Stimulated activated CD8-positive, alpha-beta memory T cell treated with anti-CD3 and anti-CD28 coated beads, Interleukin-15, amount 100 ng/mL, for 4 hours (primary cell): ENCODE measurements around the gene GRAMD1A.
"Not testable (repeated sequence)": the region's sequence is repeated elsewhere in the genome, so short reads cannot be mapped to it uniquely, and the experiment has no call there.

ENCODE experiments used
- DNase-seq, 2 donors: peaks; one replicate each; pipeline ENCODE4 v3.0.0-alpha.2; 2020; ENCODE audit warnings: low read depth in 2 of 2

Gene GRAMD1A

DNA sequence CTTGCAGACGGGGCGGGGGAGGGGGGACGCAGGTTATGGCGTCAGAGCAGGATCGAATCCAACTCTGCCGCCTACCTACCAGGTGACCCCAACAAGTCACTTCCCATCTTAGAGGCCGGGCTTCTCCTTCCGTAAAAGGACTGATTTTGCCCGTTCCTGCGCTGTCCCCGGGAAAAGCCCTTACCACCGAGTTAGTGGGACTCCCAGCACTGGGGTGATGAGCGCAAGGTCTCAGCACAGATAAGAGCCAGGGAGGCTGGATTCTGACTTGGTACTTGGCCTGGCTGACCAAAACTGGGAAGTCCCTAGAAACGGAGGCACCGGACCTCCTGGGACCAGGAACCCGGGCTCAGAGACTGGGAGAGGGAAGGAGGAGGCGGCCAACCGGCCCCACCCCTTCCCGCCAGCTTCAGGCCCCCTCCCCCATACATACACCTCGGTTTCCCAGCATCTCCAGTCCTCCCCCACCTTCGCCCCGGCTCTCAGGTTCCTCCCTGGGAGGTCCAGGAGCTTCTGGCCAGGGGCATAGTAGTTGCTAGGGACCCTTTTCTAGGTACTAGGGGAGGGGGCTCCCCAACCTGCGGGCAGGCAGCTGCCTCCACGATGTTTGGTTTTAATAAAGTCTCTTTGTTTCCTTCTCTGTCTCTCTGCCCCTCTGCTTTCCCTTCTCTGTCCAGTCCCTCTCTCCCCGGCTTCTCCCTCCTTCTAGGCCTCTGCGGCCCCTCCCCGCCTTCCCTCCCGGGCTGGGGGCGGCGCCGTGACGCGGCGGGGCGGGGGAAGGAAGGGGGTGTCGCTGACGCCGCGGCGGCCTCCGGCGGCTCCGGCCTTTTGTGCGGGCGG lies at the start of gene GRAMD1A:
TSS of gene GRAMD1A (plus strand) at position 826 of the 840 bp plus-strand sequence. CDS start 156 bp downstream, outside the sequence.
- DNase-seq: peak; percentile 32 to 46

DNA sequence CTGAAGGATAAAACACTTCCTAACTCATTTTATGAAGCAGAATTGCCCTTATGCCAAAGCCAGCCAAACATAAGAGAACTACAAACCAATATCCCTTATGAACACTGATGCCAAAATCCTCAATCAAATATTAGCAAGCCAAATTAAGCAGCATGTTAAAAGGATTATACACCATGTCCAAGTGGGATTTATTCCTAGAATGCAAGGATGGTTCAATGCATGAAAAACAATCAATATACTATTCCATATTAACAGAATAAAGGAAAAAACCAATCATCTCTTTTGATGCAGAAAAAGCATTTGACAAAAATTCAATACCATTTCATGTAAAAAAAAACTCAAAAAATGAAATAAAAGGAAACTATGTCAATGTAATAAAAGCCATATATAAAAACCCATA lies 47.0 kb upstream of the GRAMD1A start:
- DNase-seq: no peak

- no peak for DNase-seq
These were observed 42.0 kb upstream of the GRAMD1A start for GRCh38 chr19:34957830-34958751.

DNA sequence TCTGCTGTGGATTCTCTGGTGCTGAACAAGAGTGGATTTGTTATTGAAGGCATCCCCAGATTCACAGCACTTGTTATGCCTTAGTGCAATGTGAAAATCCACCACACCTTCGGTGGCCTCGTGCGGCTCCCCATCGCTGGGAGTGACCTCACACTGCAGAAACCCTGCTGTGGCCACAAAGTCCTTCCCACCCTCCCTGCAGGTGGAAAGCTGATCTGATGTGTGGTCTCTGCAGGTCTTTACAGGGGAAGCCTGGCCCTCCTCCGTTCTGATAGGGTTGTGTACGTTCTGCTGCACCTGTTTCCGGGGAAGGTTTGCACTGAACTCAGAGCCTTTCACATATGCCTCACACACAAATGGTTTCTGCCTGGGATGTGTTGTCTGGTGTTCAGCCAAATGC lies 41.1 kb upstream of the GRAMD1A start:
- DNase-seq: no peak

GRCh38 chr19:34960103-34960805 lies 39.9 kb upstream of the GRAMD1A start:
- no peak for DNase-seq

- DNase-seq: no peak
These were observed 39.0 kb upstream of the GRAMD1A start for GRCh38 chr19:34960940-34961679.

GRCh38 chr19:34961775-34962686 lies 38.1 kb upstream of the GRAMD1A start:
- no peak for DNase-seq

DNA sequence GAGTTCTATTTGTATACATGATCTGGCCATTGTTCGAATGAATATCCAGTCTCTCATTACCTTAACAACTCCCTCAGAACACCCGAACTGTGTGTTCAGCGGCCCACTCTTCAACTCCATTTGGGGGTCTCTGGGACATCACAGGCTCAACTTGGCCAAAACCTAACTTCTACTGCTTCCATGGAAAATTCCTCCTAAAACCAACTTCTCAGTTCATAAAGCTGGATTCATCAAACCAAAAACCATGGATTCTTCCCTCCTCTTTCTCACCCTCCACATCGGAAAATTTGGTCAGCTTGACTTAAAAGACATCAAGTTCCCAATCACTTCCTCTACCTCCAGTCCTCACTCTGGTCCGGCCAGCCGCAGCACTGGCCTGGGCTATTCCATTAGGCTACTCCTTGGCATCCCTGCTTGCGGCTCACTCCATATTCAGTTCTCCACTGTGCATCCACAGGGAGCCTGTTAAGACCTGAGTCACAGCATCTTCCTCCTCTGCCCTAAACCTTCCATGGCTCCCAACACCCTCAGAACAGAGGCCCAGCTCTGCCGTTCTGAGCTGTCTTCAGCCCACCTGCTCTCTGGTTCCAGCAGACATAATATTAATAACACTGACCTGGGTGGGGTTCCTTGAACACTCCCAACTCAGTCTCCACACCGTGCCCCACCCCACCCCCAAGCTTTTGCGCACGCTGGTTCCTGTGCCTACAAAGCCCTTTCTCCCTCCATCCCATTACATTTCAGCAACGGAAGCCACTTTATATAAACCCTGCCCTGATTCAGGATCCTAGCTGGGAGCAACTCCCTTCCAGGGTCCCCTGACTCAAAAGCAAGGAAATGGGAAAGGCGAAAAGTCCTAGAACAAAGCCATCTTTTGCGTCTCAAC lies 37.2 kb upstream of the GRAMD1A start:
- no peak for DNase-seq

GRCh38 chr19:34963573-34964406 lies 36.3 kb upstream of the GRAMD1A start, which contains the start of gene ZNF792:
TSS of gene ZNF792 (minus strand) at chr19:34964229. CDS start at chr19:34963662, 567 bp downstream.
- peak in 1 of 2 donors; percentile 26 for DNase-seq

GRCh38 chr19:34964598-34964997 lies 35.5 kb upstream of the GRAMD1A start:
- no peak for DNase-seq

GRCh38 chr19:34965505-34965904 lies 34.6 kb upstream of the GRAMD1A start:
- DNase-seq: not testable (repeated sequence)

- DNase-seq: no peak
These were observed 32.6 kb upstream of the GRAMD1A start for GRCh38 chr19:34967551-34967950.

GRCh38 chr19:34969721-34970120 lies 30.4 kb upstream of the GRAMD1A start:
- DNase-seq: no peak

DNA sequence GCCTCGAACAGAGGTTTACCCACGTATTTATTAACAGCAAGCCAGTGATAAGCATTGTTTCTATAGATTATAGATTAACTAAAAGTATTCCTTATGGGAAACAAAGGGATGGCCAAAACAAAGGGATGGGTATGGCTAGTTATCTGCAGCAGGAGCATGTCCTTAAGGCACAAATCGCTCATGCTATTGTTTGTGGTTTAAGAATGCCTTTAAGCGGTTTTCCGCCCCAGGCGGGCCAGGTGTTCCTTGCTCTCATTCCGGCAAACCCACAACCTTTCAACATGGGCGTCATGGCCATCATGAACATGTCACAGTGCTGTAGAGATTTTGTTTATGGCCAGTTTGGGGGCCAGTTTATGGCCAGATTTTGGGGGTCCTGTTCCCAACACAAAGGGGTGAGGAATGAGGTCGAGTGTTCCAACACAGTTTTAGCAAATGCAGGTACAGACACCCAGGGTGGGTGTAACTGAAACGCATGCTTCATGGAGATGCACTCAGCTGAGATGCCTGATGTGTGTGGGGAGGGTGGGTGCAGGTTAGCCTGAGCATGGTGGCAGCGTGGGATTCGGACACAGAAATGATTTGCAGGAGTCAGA lies 29.8 kb upstream of the GRAMD1A start:
- DNase-seq: not testable (repeated sequence)

DNA sequence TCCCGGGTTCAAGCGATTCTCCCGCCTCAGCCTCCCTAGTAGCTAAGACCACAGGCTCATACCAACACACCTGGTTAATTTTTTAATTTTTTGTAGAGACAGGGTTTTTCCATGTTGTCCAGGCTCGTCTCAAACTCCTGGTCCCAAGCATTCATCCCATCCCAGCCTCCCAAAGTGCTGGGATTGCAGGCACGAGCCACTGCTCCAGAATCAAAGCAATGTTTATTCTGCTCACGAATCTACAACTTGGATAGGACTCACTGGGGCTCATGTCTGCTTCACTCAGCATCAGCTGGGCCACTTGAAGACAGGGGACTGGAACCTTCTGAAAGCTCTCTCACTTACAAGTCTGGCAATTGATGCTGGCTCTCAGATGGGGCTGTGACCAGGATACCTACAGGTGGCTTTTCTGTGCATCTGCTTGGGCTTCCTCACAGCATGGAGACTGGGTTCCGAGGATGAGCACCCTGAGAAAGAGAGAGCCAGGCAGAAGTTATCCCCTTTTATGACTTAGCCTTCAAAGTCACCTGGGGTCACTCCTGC lies 27.9 kb upstream of the GRAMD1A start:
- DNase-seq: no peak

GRCh38 chr19:34974646-34975045 lies 25.5 kb upstream of the GRAMD1A start:
- no peak for DNase-seq

DNA sequence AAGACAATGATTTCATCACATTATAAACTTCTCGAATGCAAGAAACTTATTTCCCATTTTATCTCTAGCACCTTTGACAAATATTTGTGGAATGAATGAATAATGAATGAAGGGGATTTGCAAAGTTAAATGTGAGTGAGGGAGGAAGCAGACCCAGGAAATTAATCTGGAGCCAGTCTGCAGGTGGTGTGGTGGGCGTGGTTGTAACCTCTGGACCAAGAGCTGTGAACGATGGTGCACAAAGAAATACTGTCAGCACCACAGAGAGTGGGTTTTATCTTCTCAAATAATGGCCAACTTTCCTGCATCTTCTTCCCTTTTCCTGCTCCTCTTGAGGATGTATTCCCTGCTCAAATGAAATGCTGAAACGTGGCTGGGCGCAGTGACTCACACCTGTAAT lies 25.1 kb upstream of the GRAMD1A start:
- DNase-seq: no peak
